Measurements from ENCODE around the gene ABLIM2. TPM values are rescaled to one million over a fixed set of nuclear protein-coding genes. Genes with fewer than 3 reads are reported as not detected.

Gene ABLIM2
- total and polyA plus RNA-seq, 2 of the 4 experiments (the other 2 are of a cell fraction): under 0.01 to 0.10 TPM

GRCh38 chr4:8177552-8177951, 18.9 kb upstream of the ABLIM2 start:
- Histone ChIP-seq H2BK15ac (ENCODE audit: low read depth, low read length) (no peak overlapping the region), H3K9me3 (ENCODE audit: control insufficient read depth, insufficient read depth, low read length) (no peaks in the 10 kb centered on the region), H2BK120ac (ENCODE audit: low read depth, low read length) (no peak overlapping the region), H3K27ac (ENCODE audit: insufficient read depth, low read length) (no peak overlapping the region), H3K18ac (ENCODE audit: low read depth, low read length) (no peak overlapping the region), H4K91ac (ENCODE audit: insufficient read depth, low read depth, low read length) (no peak overlapping the region), H4K20me1 (ENCODE audit: insufficient read depth, low read length) (peaks cover 6% of the 10 kb centered on the region; the same call in 1 of the 2 replicates), H2AK5ac (ENCODE audit: low read depth, low read length) (no peak overlapping the region), H2BK20ac (ENCODE audit: low read depth, low read length) (no peak overlapping the region), H3K79me1 (ENCODE audit: low read depth in 1 of 2, low read length in 2 of 2) (no peaks in the 10 kb centered on the region), H3K4me3 (ENCODE audit: insufficient read depth, low read depth, low read length) (no peak overlapping the region), H3K4ac (ENCODE audit: low read depth, low read length) (no peak overlapping the region), H3K4me2 (ENCODE audit: low read depth, low read length) (no peak overlapping the region), H3K23ac (ENCODE audit: low read depth, low read length) (no peak overlapping the region), H3K27me3 (ENCODE audit: control insufficient read depth, insufficient read depth, low read length) (peaks cover 31% of the 10 kb centered on the region; the same call in 1 of the 2 replicates), H3K9me1 (ENCODE audit: insufficient read depth, low read length) (peaks cover 6% of the 10 kb centered on the region), H3K56ac (ENCODE audit: extremely low read depth, insufficient read depth, low read length) (no peak overlapping the region), H3K14ac (replicated peaks; ENCODE audit: low read depth, low read length) (no peak overlapping the region), H4K5ac (ENCODE audit: low read depth, low read length) (no peak overlapping the region), H2AK9ac (replicated peaks; ENCODE audit: low read depth, low read length, poor library complexity) (no peak overlapping the region), H3K4me1 (ENCODE audit: control insufficient read depth, insufficient read depth, low read length) (peaks cover 2% of the 10 kb centered on the region; the same call in 1 of the 2 replicates), H4K8ac (ENCODE audit: low read depth in 2 of 2, low read length in 2 of 2) (no peak overlapping the region), H2BK5ac (ENCODE audit: low read depth, low read length, poor library complexity, severe bottlenecking) (no peak overlapping the region), H3K36me3 (ENCODE audit: control insufficient read depth, insufficient read depth, low read length) (no peaks in the 10 kb centered on the region), H3K9ac (ENCODE audit: low read depth, low read length) (no peak overlapping the region), H2AFZ (replicated peaks; ENCODE audit: low read length, poor library complexity) (no peak overlapping the region)
- no peak for ATAC-seq (ENCODE audit: low read depth)
- in situ Hi-C loops (cut with MboI; ENCODE audit: low sequenced_read_pairs) (loop anchor here (5.0 kb wide), 1 partner anchor 225 kb away; no protein-coding TSS in a partner anchor), intact Hi-C loops (cut with micrococcal nuclease) (loop anchor here (1.0 to 5.0 kb wide), 4 partner anchors 40 to 226 kb away; no protein-coding TSS in a partner anchor), dilution Hi-C loops (cut with HindIII; ENCODE audit: low sequenced_read_pairs, unreplicated experiment) (no loop called here)
- no TSS peak for BruUV-seq (replicated peaks)
- TF ChIP-seq ELK1 (IDR thresholded peaks at IDR 0.05; ENCODE audit: borderline replicate concordance, low read depth, low read length): no peak
- no peak for TF ChIP-seq BHLHE40 (IDR thresholded peaks at IDR 0.05; ENCODE audit: low read depth, low read length)
- TF ChIP-seq MAZ (IDR thresholded peaks at IDR 0.05; ENCODE audit: borderline replicate concordance, low read depth, low read length): no peak
- no peak for TF ChIP-seq NFE2L2 (IDR thresholded peaks at IDR 0.05; ENCODE audit: low read depth, low read length)
- TF ChIP-seq FOS (IDR thresholded peaks at IDR 0.05; ENCODE audit: low read depth, low read length): no peak
- TF ChIP-seq RCOR1 (IDR thresholded peaks at IDR 0.05; ENCODE audit: insufficient replicate concordance, low read length): no peak
- no peak for TF ChIP-seq CHD1 (IDR thresholded peaks at IDR 0.05; ENCODE audit: low read depth, low read length)
- TF ChIP-seq MAFK (IDR thresholded peaks at IDR 0.05; ENCODE audit: low read depth, low read length): no peak
- ChIA-PET POLR2A (ENCODE audit: unreplicated experiment) (no interaction called here), CTCF (interaction anchor here (0.5 to 1.8 kb wide), 19 partner anchors 11 to 337 kb away, joined by 3 to 15 read pairs (median 4); partner anchors contain the start of genes ABLIM2 and SH3TC1)
- DNase-seq: no peak
- 80% methylated on average over 1 of the region's 6 CpGs; no CpG with 5 or more reads in 1 of the 2 experiments for WGBS, 2 experiments (ENCODE audit: extremely low coverage in 2 of 2, insufficient read length in 1 of 2)
